Measurements from ENCODE around the gene TIMM21.

TIMM21 gene

DNA sequence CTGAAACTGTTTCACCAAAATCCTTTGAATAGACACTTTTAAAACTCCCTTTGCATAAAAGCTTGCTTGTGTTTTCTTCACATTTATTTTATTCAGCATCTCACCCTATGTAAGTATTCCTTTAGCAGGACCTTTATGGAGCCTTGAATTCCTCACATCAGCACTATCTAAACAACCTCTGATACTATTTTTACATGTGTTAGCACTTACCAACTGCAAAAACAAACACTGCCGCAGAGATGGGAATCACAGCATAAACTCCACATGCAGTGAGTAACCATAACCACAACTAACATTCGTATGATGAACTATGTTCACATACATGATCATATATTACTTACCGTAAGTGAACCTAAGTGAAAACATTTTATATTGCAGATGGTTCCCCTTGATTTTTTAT, 16.1 kb upstream of the TIMM21 start:
- POLR2A ChIA-PET, result no interaction called here
- no peak for TF ChIP-seq ELF4 (IDR thresholded peaks at IDR 0.05)
- TF ChIP-seq ARNT (IDR thresholded peaks at IDR 0.05), result no peak
- no peak for TF ChIP-seq TARDBP (IDR thresholded peaks at IDR 0.05)
- no peak for TF ChIP-seq FOXK2 (IDR thresholded peaks at IDR 0.05)
- TF ChIP-seq CTBP1 (IDR thresholded peaks at IDR 0.05; ENCODE audit: borderline replicate concordance), result no peak
- no peak for TF ChIP-seq FOXM1 (IDR thresholded peaks at IDR 0.05; ENCODE audit: borderline replicate concordance)
- no peak for TF ChIP-seq SUZ12 (IDR thresholded peaks at IDR 0.05)
- no peak for TF ChIP-seq NFRKB (IDR thresholded peaks at IDR 0.05)
- TF ChIP-seq L3MBTL2 (conservative IDR thresholded peaks at IDR 0.05), result no peak
- no peak for TF ChIP-seq ZNF384 (IDR thresholded peaks at IDR 0.05)
- TF ChIP-seq BHLHE40 (IDR thresholded peaks at IDR 0.05; ENCODE audit: borderline replicate concordance), result no peak
- TF ChIP-seq LEF1 (IDR thresholded peaks at IDR 0.05; ENCODE audit: borderline replicate concordance), result no peak
- no peak for TF ChIP-seq SP1 (IDR thresholded peaks at IDR 0.05)
- TF ChIP-seq PKNOX1 (IDR thresholded peaks at IDR 0.05), result no peak
- TF ChIP-seq HDGF (IDR thresholded peaks at IDR 0.05; ENCODE audit: borderline replicate concordance), result no peak
- TF ChIP-seq FOXA1 (IDR thresholded peaks at IDR 0.05), result no peak
- DNase-seq (ENCODE audit: extremely low spot score), result no peak
- CTCF ChIA-PET, result no interaction called here

- DNase-seq (ENCODE audit: extremely low spot score), result no peak
- ChIA-PET POLR2A (no interaction called here), CTCF (no interaction called here)
- TF ChIP-seq BHLHE40 (IDR thresholded peaks at IDR 0.05; ENCODE audit: borderline replicate concordance) (no peak), FOXA1 (IDR thresholded peaks at IDR 0.05) (no peak), FOXK2 (IDR thresholded peaks at IDR 0.05) (no peak), ZNF384 (IDR thresholded peaks at IDR 0.05) (no peak), CTBP1 (IDR thresholded peaks at IDR 0.05; ENCODE audit: borderline replicate concordance) (no peak), L3MBTL2 (conservative IDR thresholded peaks at IDR 0.05) (no peak), PKNOX1 (IDR thresholded peaks at IDR 0.05) (no peak), FOXM1 (IDR thresholded peaks at IDR 0.05; ENCODE audit: borderline replicate concordance) (no peak)
These were observed 10.3 kb upstream of the TIMM21 start for GRCh38 chr18:74137920-74138538.

- TF ChIP-seq TARDBP (IDR thresholded peaks at IDR 0.05) (no peak), HDGF (IDR thresholded peaks at IDR 0.05; ENCODE audit: borderline replicate concordance) (no peak), ZNF384 (IDR thresholded peaks at IDR 0.05) (no peak), SUZ12 (IDR thresholded peaks at IDR 0.05) (no peak), FOXA1 (IDR thresholded peaks at IDR 0.05) (no peak), FOXM1 (IDR thresholded peaks at IDR 0.05; ENCODE audit: borderline replicate concordance) (no peak), L3MBTL2 (conservative IDR thresholded peaks at IDR 0.05) (no peak), SP1 (IDR thresholded peaks at IDR 0.05) (no peak), ELF4 (IDR thresholded peaks at IDR 0.05) (no peak), FOXK2 (IDR thresholded peaks at IDR 0.05) (no peak), BHLHE40 (IDR thresholded peaks at IDR 0.05; ENCODE audit: borderline replicate concordance) (no peak), ARNT (IDR thresholded peaks at IDR 0.05) (no peak), PKNOX1 (IDR thresholded peaks at IDR 0.05) (no peak), LEF1 (IDR thresholded peaks at IDR 0.05; ENCODE audit: borderline replicate concordance) (no peak), NFRKB (IDR thresholded peaks at IDR 0.05) (no peak), CTBP1 (IDR thresholded peaks at IDR 0.05; ENCODE audit: borderline replicate concordance) (no peak)
- ChIA-PET CTCF (no interaction called here), POLR2A (no interaction called here)
- no peak for DNase-seq (ENCODE audit: extremely low spot score)
These were observed 8.9 kb upstream of the TIMM21 start for GRCh38 chr18:74139411-74139810.

DNA sequence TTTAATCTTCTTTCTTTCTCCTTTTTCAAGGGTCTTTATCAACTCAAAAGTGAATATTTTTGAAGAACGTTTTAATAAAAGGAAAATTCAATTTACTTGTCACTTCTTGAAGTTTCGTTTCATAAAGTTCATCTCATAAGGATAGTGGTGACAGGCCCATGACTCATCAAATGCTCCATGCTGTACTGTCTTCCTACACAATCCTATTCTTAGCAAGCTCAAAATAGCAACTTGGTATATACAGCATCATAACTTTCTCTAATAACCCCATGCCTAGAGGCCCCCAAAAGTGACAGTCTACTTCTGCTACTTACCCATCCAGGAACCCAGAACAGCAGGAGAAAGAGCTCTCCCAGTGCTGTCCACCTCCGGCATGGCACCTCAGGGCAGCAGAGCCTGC, 8.4 kb upstream of the TIMM21 start:
- POLR2A ChIA-PET, result no interaction called here
- CTCF ChIA-PET, result no interaction called here
- no peak for DNase-seq (ENCODE audit: extremely low spot score)
- TF ChIP-seq ZNF384 (IDR thresholded peaks at IDR 0.05) (no peak), FOXK2 (IDR thresholded peaks at IDR 0.05) (no peak)

GRCh38 chr18:74140582-74140981, 7.7 kb upstream of the TIMM21 start:
- POLR2A ChIA-PET, result no interaction called here
- DNase-seq (ENCODE audit: extremely low spot score), result no peak
- TF ChIP-seq ARNT (IDR thresholded peaks at IDR 0.05) (no peak), ELF4 (IDR thresholded peaks at IDR 0.05) (no peak), SP1 (IDR thresholded peaks at IDR 0.05) (no peak), PKNOX1 (IDR thresholded peaks at IDR 0.05) (no peak), FOXK2 (IDR thresholded peaks at IDR 0.05) (no peak), TARDBP (IDR thresholded peaks at IDR 0.05) (no peak), LEF1 (IDR thresholded peaks at IDR 0.05; ENCODE audit: borderline replicate concordance) (no peak), ZNF384 (IDR thresholded peaks at IDR 0.05) (no peak), FOXA1 (IDR thresholded peaks at IDR 0.05) (no peak), NFRKB (IDR thresholded peaks at IDR 0.05) (no peak), L3MBTL2 (conservative IDR thresholded peaks at IDR 0.05) (no peak)
- CTCF ChIA-PET, result no interaction called here

DNA sequence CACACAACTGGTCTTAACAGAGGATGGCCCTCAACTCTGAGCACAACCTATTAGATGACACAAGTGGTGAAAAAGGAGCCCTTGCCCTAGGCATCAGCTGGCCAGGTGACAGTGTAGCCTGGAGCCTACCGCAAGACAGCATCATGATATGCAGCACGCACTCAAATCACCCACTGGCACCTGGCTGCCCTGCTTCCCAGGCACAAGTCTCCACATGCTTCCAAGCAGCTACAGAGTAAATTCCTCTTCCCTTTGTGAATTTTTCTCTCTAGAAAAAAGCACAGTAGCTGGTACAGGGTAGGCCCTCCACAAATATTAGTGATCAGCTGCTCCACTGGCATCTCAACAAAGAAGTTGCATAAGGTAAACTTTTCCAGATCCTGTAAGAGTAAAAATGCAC, 6.7 kb upstream of the TIMM21 start:
- no peak for TF ChIP-seq FOXM1 (IDR thresholded peaks at IDR 0.05; ENCODE audit: borderline replicate concordance)
- no peak for TF ChIP-seq ELF4 (IDR thresholded peaks at IDR 0.05)
- TF ChIP-seq ARNT (IDR thresholded peaks at IDR 0.05), result no peak
- no peak for TF ChIP-seq BHLHE40 (IDR thresholded peaks at IDR 0.05; ENCODE audit: borderline replicate concordance)
- TF ChIP-seq SUZ12 (IDR thresholded peaks at IDR 0.05), result no peak
- TF ChIP-seq TARDBP (IDR thresholded peaks at IDR 0.05), result no peak
- no peak for TF ChIP-seq NFRKB (IDR thresholded peaks at IDR 0.05)
- no peak for TF ChIP-seq SP1 (IDR thresholded peaks at IDR 0.05)
- TF ChIP-seq HDGF (IDR thresholded peaks at IDR 0.05; ENCODE audit: borderline replicate concordance), result no peak
- ChIA-PET POLR2A (no interaction called here), CTCF (no interaction called here)
- DNase-seq (ENCODE audit: extremely low spot score), result no peak
